Left ventricle myocardium inferior (tissue), 1 donor: Measurements from ENCODE around the gene GAS2L2. TPM values are rescaled to one million over a fixed set of nuclear protein-coding genes. Genes with fewer than 3 reads are reported as not detected.

ENCODE experiments used
- DNase-seq: peaks from one replicate; pipeline ENCODE4 v3.0.0-alpha.2; 2020
- H3K27ac ChIP-seq: fragments of 200-600 bp; replicated peaks from 2 replicates; pipeline ENCODE4 v1.8.0; 2021
- H3K27me3 ChIP-seq: fragments of 200-600 bp; 2 replicates; pipeline ENCODE4 v1.8.0; 2021; ENCODE audit warnings: low read depth
- H3K36me3 ChIP-seq: fragments of 200-600 bp; 2 replicates; pipeline ENCODE4 v1.8.0; 2021
- H3K4me1 ChIP-seq: fragments of 200-600 bp; 2 replicates; pipeline ENCODE4 v1.8.0; 2021
- H3K4me3 ChIP-seq: fragments of 200-600 bp; 2 replicates; pipeline ENCODE4 v1.8.0; 2021; ENCODE audit warnings: mild to moderate bottlenecking, moderate library complexity
- H3K9me3 ChIP-seq: fragments of 200-600 bp; replicated peaks from 2 replicates; pipeline ENCODE4 v1.8.0; 2021
- CTCF ChIP-seq: fragments of 200-600 bp; IDR thresholded peaks from 2 replicates; pipeline ENCODE4 v1.8.0; 2021; ENCODE audit warnings: antibody characterized with exemption, mild to moderate bottlenecking, borderline replicate concordance
- intact Hi-C: fragments of 100-400 bp; cut with micrococcal nuclease; formaldehyde crosslinking; loops from one replicate; pipeline ENCODE4 v1.11.0; 2022
- total RNA-seq: library from RNA; stranded (reverse); fragmentation: NEBNext Ultra II Directional; extraction: Animal tissue kit (Norgen Biotek cat#: 25700); gene quantifications from one replicate; pipeline ENCODE4 v1.2.1, GENCODE V29; 2021
- donor health status: DM: no; HTN: yes; CAD: no; lungs with severe emphysema.

Gene GAS2L2
- total RNA-seq, 1 donor from 2014 or later: 0.08 TPM

GRCh38 chr17:35740997-35741931 lies 11.8 kb downstream of the GAS2L2 start:
- H3K4me1 ChIP-seq: peaks cover 11% of the 10 kb centered on the region
- no peak overlapping the region for H3K27ac ChIP-seq
- no peak for DNase-seq
- intact Hi-C loops: no loop called here
- no peak for TF ChIP-seq CTCF
- H3K9me3 ChIP-seq: no peaks in the 10 kb centered on the region
- H3K27me3 ChIP-seq: peaks cover 60% of the 10 kb centered on the region
- no peaks in the 10 kb centered on the region for H3K36me3 ChIP-seq
- H3K4me3 ChIP-seq: peak overlapping the region; percentile 53

- no peaks in the 10 kb centered on the region for H3K9me3 ChIP-seq
- DNase-seq: no peak
- H3K27ac ChIP-seq: no peak overlapping the region
- H3K27me3 ChIP-seq: peaks cover 49% of the 10 kb centered on the region
- no peaks in the 10 kb centered on the region for H3K36me3 ChIP-seq
- no peak overlapping the region for H3K4me3 ChIP-seq
- peaks cover 11% of the 10 kb centered on the region for H3K4me1 ChIP-seq
- intact Hi-C loops: no loop called here
- no peak for TF ChIP-seq CTCF
These were observed 12.8 kb downstream of the GAS2L2 start for GRCh38 chr17:35740216-35740615.

GRCh38 chr17:35738519-35739133 lies 14.4 kb downstream of the GAS2L2 start:
- Histone ChIP-seq H3K4me3 (no peak overlapping the region), H3K9me3 (no peaks in the 10 kb centered on the region), H3K4me1 (peaks cover 11% of the 10 kb centered on the region), H3K36me3 (no peaks in the 10 kb centered on the region), H3K27me3 (peaks cover 33% of the 10 kb centered on the region), H3K27ac (no peak overlapping the region)
- intact Hi-C loops: no loop called here
- no peak for DNase-seq
- no peak for TF ChIP-seq CTCF

- H3K9me3 ChIP-seq: no peaks in the 10 kb centered on the region
- intact Hi-C loops: no loop called here
These were observed 16.8 kb downstream of the GAS2L2 start for GRCh38 chr17:35736236-35736635.

More at GRCh38 chr17:35736236-35736635, 16.8 kb downstream of the GAS2L2 start:
- peaks cover 9% of the 10 kb centered on the region for H3K27me3 ChIP-seq
- no peak overlapping the region for H3K27ac ChIP-seq
- no peaks in the 10 kb centered on the region for H3K36me3 ChIP-seq
- DNase-seq: no peak
- no peak overlapping the region for H3K4me3 ChIP-seq
- H3K4me1 ChIP-seq: peaks cover 16% of the 10 kb centered on the region
- no peak for TF ChIP-seq CTCF
